IMR-90 (cell line): ENCODE results near the gene C1QL1. TPM values are rescaled to one million over a fixed set of nuclear protein-coding genes. Genes with fewer than 3 reads are reported as not detected.

ENCODE experiments used
- ATAC-seq: fragments of 200-7000 bp; cut with Tn5 transposase; 2 replicates; pipeline ENCODE4 v1.9.1; 2020; ENCODE audit warnings: low read depth, mild to moderate bottlenecking, moderate library complexity
- BruUV-seq: library from RNA; stranded (reverse); fragments of 400-500 nt; replicated peaks from 2 replicates; lab custom pipeline; 2021; lab: Mats Ljungman, UMichigan
- CTCF ChIA-PET: fragments of 300-600 bp; formaldehyde crosslinking; extraction: SDS; loops from one replicate; lab custom pipeline; 2021; ENCODE audit warnings: antibody characterized with exemption; lab: Yijun Ruan, JAX
- POLR2A ChIA-PET: fragments of 300-600 bp; sonication (Branson Sonifier 250); formaldehyde crosslinking; loops from one replicate; lab custom pipeline; 2022; ENCODE audit warnings: antibody characterized with exemption; ENCODE audit not compliant: unreplicated experiment; lab: Charles Lee
- DNase-seq: peaks from one replicate; pipeline ENCODE4 v3.0.0; 2013
- H2AFZ ChIP-seq: replicated peaks from 2 replicates; pipeline ENCODE3; 2013; ENCODE audit warnings: low read length, mild to moderate bottlenecking; ENCODE audit not compliant: poor library complexity
- H2AK5ac ChIP-seq: 2 replicates; pipeline ENCODE4 v1.6.1; 2013; ENCODE audit warnings: low read depth, low read length, inconsistent platforms
- H2AK9ac ChIP-seq: replicated peaks from 2 replicates; pipeline ENCODE3; 2013; ENCODE audit warnings: mild to moderate bottlenecking, low read depth, low read length, moderate library complexity; ENCODE audit not compliant: poor library complexity
- H2BK120ac ChIP-seq: 2 replicates; pipeline ENCODE4 v1.6.1; 2013; ENCODE audit warnings: low read depth, low read length, inconsistent platforms
- H2BK15ac ChIP-seq: 3 replicates; pipeline ENCODE4 v1.6.1; 2013; ENCODE audit warnings: low read depth, low read length, inconsistent platforms
- H2BK20ac ChIP-seq: 2 replicates; pipeline ENCODE4 v1.6.1; 2013; ENCODE audit warnings: low read depth, mild to moderate bottlenecking, inconsistent platforms, low read length, moderate library complexity
- H2BK5ac ChIP-seq: 2 replicates; pipeline ENCODE4 v1.6.1; 2013; ENCODE audit warnings: mild to moderate bottlenecking, low read depth, low read length, inconsistent platforms; ENCODE audit not compliant: poor library complexity, severe bottlenecking
- H3K14ac ChIP-seq: replicated peaks from 2 replicates; pipeline ENCODE4 v1.6.1; 2013; ENCODE audit warnings: low read depth, low read length, inconsistent platforms
- H3K18ac ChIP-seq: 2 replicates; pipeline ENCODE4 v1.6.1; 2013; ENCODE audit warnings: low read depth, low read length, control low read depth
- H3K23ac ChIP-seq: 2 replicates; pipeline ENCODE4 v1.6.1; 2013; ENCODE audit warnings: low read depth, low read length, inconsistent platforms
- H3K27ac ChIP-seq: 2 replicates; pipeline ENCODE4 v1.5.1; 2013; ENCODE audit warnings: mild to moderate bottlenecking, control low read depth, low read length; ENCODE audit not compliant: insufficient read depth
- H3K27me3 ChIP-seq: 2 replicates; pipeline ENCODE4 v1.6.1; 2013; ENCODE audit warnings: low read length; ENCODE audit not compliant: control insufficient read depth, insufficient read depth
- H3K36me3 ChIP-seq: 2 replicates; pipeline ENCODE4 v1.6.1; 2013; ENCODE audit warnings: low read length, mixed read lengths; ENCODE audit not compliant: control insufficient read depth, insufficient read depth
- H3K4ac ChIP-seq: 2 replicates; pipeline ENCODE4 v1.6.1; 2013; ENCODE audit warnings: low read depth, low read length, inconsistent platforms
- H3K4me1 ChIP-seq: 2 replicates; pipeline ENCODE4 v1.6.1; 2013; ENCODE audit warnings: low read length, mixed read lengths; ENCODE audit not compliant: control insufficient read depth, insufficient read depth
- H3K4me2 ChIP-seq: 2 replicates; pipeline ENCODE4 v1.6.1; 2013; ENCODE audit warnings: low read depth, mild to moderate bottlenecking, control low read depth, low read length, moderate library complexity
- H3K4me3 ChIP-seq: 2 replicates; pipeline ENCODE4 v1.5.1; 2013; ENCODE audit warnings: low read depth, mild to moderate bottlenecking, control low read depth, low read length, moderate library complexity; ENCODE audit not compliant: insufficient read depth
- H3K56ac ChIP-seq: 2 replicates; pipeline ENCODE4 v1.6.1; 2013; ENCODE audit warnings: low read length, inconsistent platforms; ENCODE audit not compliant: insufficient read depth; ENCODE audit errors: extremely low read depth
- H3K79me1 ChIP-seq, 2 experiments: 2 replicates each; pipeline ENCODE4 v1.6.1; 2013; ENCODE audit warnings: low read length in 2 of 2, inconsistent platforms in 1 of 2, low read depth in 1 of 2
- H3K9ac ChIP-seq: 2 replicates; pipeline ENCODE4 v1.6.1; 2013; ENCODE audit warnings: low read depth, low read length, control low read depth
- H3K9me1 ChIP-seq: 2 replicates; pipeline ENCODE4 v1.6.1; 2013; ENCODE audit warnings: low read length, inconsistent platforms; ENCODE audit not compliant: insufficient read depth
- H3K9me3 ChIP-seq: 2 replicates; pipeline ENCODE4 v1.6.1; 2013; ENCODE audit warnings: low read length; ENCODE audit not compliant: control insufficient read depth, insufficient read depth
- H4K20me1 ChIP-seq: 2 replicates; pipeline ENCODE4 v1.6.1; 2013; ENCODE audit warnings: low read length, inconsistent platforms; ENCODE audit not compliant: insufficient read depth
- H4K5ac ChIP-seq: 2 replicates; pipeline ENCODE4 v1.6.1; 2013; ENCODE audit warnings: mild to moderate bottlenecking, low read depth, low read length, control low read depth
- H4K8ac ChIP-seq, 2 experiments: 2 replicates each; pipeline ENCODE4 v1.6.1; 2013; ENCODE audit warnings: low read depth in 2 of 2, low read length in 2 of 2, control low read depth in 1 of 2, inconsistent platforms in 1 of 2
- H4K91ac ChIP-seq: 2 replicates; pipeline ENCODE4 v1.6.1; 2013; ENCODE audit warnings: low read depth, low read length, inconsistent platforms; ENCODE audit not compliant: insufficient read depth
- BHLHE40 ChIP-seq: fragments of 150-350 bp; IDR thresholded peaks from 2 replicates; pipeline ENCODE4 v1.6.1; 2016; ENCODE audit warnings: mild to moderate bottlenecking, low read depth, low read length
- ELK1 ChIP-seq: fragments of 150-350 bp; IDR thresholded peaks from 2 replicates; pipeline ENCODE4 v1.6.1; 2016; ENCODE audit warnings: low read depth, mild to moderate bottlenecking, low read length, moderate library complexity, borderline replicate concordance
- FOS ChIP-seq: fragments of 150-350 bp; IDR thresholded peaks from 2 replicates; pipeline ENCODE4 v1.6.1; 2016; ENCODE audit warnings: low read depth, low read length
- MAFK ChIP-seq: IDR thresholded peaks from 2 replicates; pipeline ENCODE4 v1.6.1; 2012; ENCODE audit warnings: low read depth, low read length, improper control_type of control experiment
- MAZ ChIP-seq: IDR thresholded peaks from 2 replicates; pipeline ENCODE4 v1.6.1; 2012; ENCODE audit warnings: low read depth, mild to moderate bottlenecking, low read length, improper control_type of control experiment, moderate library complexity, borderline replicate concordance
- NFE2L2 ChIP-seq: fragments of 150-350 bp; IDR thresholded peaks from 2 replicates; pipeline ENCODE4 v1.6.1; 2016; ENCODE audit warnings: low read depth, mild to moderate bottlenecking, low read length
- POLR2A ChIP-seq: IDR thresholded peaks from 2 replicates; pipeline ENCODE4 v1.6.1; 2012; ENCODE audit warnings: mild to moderate bottlenecking, low read depth, low read length
- RAD21 ChIP-seq: IDR thresholded peaks from 2 replicates; pipeline ENCODE4 v1.6.1; 2012; ENCODE audit warnings: low read length, improper control_type of control experiment
- RCOR1 ChIP-seq: IDR thresholded peaks from 2 replicates; pipeline ENCODE4 v1.6.1; 2012; ENCODE audit warnings: mild to moderate bottlenecking, low read length, improper control_type of control experiment; ENCODE audit not compliant: insufficient replicate concordance
- RFX5 ChIP-seq: IDR thresholded peaks from 2 replicates; pipeline ENCODE4 v1.8.0; 2012; ENCODE audit warnings: low read depth, mild to moderate bottlenecking, low read length, moderate library complexity
- WGBS, 2 experiments: methylation state at CpG; one replicate each; pipeline versions ENCODE4 v1.1.5 to v1.1.7; 2013; ENCODE audit warnings: missing lambda C conversion rate in 2 of 2; ENCODE audit not compliant: insufficient read length in 1 of 2; ENCODE audit errors: extremely low coverage in 2 of 2; 5-methylcytosine and 5-hydroxymethylcytosine counted together
- dilution Hi-C: fragments of 300-500 bp; cut with HindIII; formaldehyde crosslinking; loops from one replicate; pipeline ENCODE4 v1.14.3; 2018; ENCODE audit warnings: low sequenced_read_pairs; ENCODE audit not compliant: unreplicated experiment
- in situ Hi-C: fragments of 300-500 bp; cut with MboI; formaldehyde crosslinking; loops from 3 replicates; pipeline ENCODE4 v1.14.3; 2019; ENCODE audit warnings: low sequenced_read_pairs, inconsistent platforms, mixed read lengths
- intact Hi-C: fragments of 100-400 bp; cut with micrococcal nuclease; formaldehyde crosslinking; loops from 2 replicates; pipeline ENCODE4 v1.10.0; 2022
- polyA plus RNA-seq, 3 experiments: library from polyadenylated mRNA; depleted of rRNA; stranded (reverse); fragments of >200 nt; gene quantifications; 2 replicates each; pipeline ENCODE4 v1.2.3, GENCODE V29; 2012; ENCODE audit warnings: low replicate concordance in 1 of 3
- total RNA-seq: library from RNA; depleted of rRNA; stranded (reverse); fragments of >200 nt; gene quantifications from 2 replicates; pipeline ENCODE4 v1.2.3, GENCODE V29; 2012
- TF ChIP-seq, protein P1 (sequence below): fragments of 150-350 bp; IDR thresholded peaks from 2 replicates; pipeline ENCODE4 v1.6.1; 2017; ENCODE audit warnings: mild to moderate bottlenecking, antibody characterized with exemption, low read length, low read depth

The C1QL1 gene
- total and polyA plus RNA-seq, 2 of the 4 experiments (the other 2 are of a cell fraction), result 0.18 to 0.84 TPM

GRCh38 chr17:44910231-44911106, 57.6 kb downstream of the C1QL1 start:
- Histone ChIP-seq H3K4me2 (no peak overlapping the region), H3K4ac (peak overlapping the region; percentile 82), H3K36me3 (no peaks in the 10 kb centered on the region), H3K9me1 (peaks cover 27% of the 10 kb centered on the region), H3K14ac (0 out of 2 replicates have a peak overlapping the region, but pooled peaks have one; percentile 3), H3K56ac (no peak overlapping the region), H4K5ac (no peak overlapping the region), H2BK20ac (0 out of 2 replicates have a peak overlapping the region, but pooled peaks have one; percentile 60), H3K4me1 (peaks cover 15% of the 10 kb centered on the region), H3K9ac (no peak overlapping the region), H4K20me1 (no peaks in the 10 kb centered on the region; the same call in 1 of the 2 replicates), H2AK5ac (peak overlapping the region; percentile 89), H4K91ac (peak overlapping the region; percentile 62; the same call in 1 of the 2 replicates), H2AK9ac (peak overlapping the region; percentile 93), H4K8ac (peak overlapping the region; percentile 6 to 82; a peak in 1 of 4 replicates), H3K79me1 (peaks cover 0 to 12% of the 10 kb centered on the region in 2 experiments; a peak in 2 of 4 replicates), H2BK15ac (peak overlapping the region; percentile 57; the same call in 2 of the 3 replicates), H3K18ac (no peak overlapping the region), H2AFZ (peak overlapping the region; percentile 83), H2BK120ac (peak overlapping the region; percentile 78), H3K27ac (no peak overlapping the region), H3K27me3 (peaks cover 9% of the 10 kb centered on the region; the same call in 1 of the 2 replicates), H3K4me3 (no peak overlapping the region), H2BK5ac (no peak overlapping the region), H3K23ac (no peak overlapping the region), H3K9me3 (no peaks in the 10 kb centered on the region)
- TF ChIP-seq MAZ (no peak), NFE2L2 (no peak), MAFK (no peak), RFX5 (no peak), FOS (no peak), ELK1 (no peak), RAD21 (no peak), POLR2A (no peak), RCOR1 (no peak), BHLHE40 (no peak)
- TF ChIP-seq, protein P1, sequence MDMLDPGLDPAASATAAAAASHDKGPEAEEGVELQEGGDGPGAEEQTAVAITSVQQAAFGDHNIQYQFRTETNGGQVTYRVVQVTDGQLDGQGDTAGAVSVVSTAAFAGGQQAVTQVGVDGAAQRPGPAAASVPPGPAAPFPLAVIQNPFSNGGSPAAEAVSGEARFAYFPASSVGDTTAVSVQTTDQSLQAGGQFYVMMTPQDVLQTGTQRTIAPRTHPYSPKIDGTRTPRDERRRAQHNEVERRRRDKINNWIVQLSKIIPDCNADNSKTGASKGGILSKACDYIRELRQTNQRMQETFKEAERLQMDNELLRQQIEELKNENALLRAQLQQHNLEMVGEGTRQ, result no peak
- DNase-seq (no peak), ATAC-seq (no peak)
- intact Hi-C loops, result no loop called here
- 100% methylated on average over 1 of the region's 13 CpGs; no CpG with 5 or more reads in 1 of the 2 experiments for WGBS, 2 experiments
- ChIA-PET CTCF (interaction anchor here (0.9 to 1.0 kb wide), 2 partner anchors 112 to 189 kb away, joined by 3 read pairs; no protein-coding TSS in a partner anchor), POLR2A (interaction anchor here (0.6 kb wide), 1 partner anchor 39 kb away, joined by 3 read pairs; no protein-coding TSS in a partner anchor)
- in situ Hi-C loops, result loop anchor here (5.0 kb wide), 1 partner anchor 102 kb away; no protein-coding TSS in a partner anchor
- dilution Hi-C loops, result no loop called here
- no TSS peak for BruUV-seq
